Prostate gland (tissue), 2 donors: Measurements from ENCODE around the gene PIP5K1B.

Experiments
- POLR2A ChIP-seq: fragments of 450-650 bp; IDR thresholded peaks from one replicate; pipeline ENCODE4 v1.6.1; 2016; ENCODE audit warnings: antibody characterized with exemption, mild to moderate bottlenecking
- TF ChIP-seq, protein P1 (sequence below), 4 experiments: fragments of 200-600 bp in 2 of 4; fragments of 450-650 bp in 2 of 4; sonication (generic) in 2 of 4; IDR thresholded peaks; 1 replicate in 3 of 4; 2 replicates in 1 of 4; pipeline ENCODE4 v1.5.1; 2016 to 2019; ENCODE audit warnings: antibody characterized with exemption in 4 of 4, mild to moderate bottlenecking in 2 of 4, moderate library complexity in 2 of 4

DNA sequence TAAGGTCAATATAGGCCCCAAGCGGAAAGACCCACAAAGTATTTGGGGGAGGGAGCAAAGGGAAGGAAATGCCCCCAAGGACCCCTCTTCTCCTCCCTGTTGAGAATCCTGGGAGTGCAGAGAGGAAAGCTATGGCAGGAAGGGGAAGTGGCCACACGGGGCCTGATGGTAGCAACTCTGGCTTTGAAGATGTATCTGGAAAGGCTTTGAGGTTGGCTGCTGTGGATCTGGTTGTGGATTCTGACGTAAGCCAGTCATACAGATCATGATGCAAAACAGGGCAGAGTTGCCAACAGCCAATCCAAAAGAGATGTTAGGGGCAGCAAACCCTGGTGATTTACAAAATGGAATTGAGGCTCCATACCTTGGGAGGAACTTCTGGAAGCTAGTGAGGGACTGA is 200.1 kb downstream of the PIP5K1B start:
- TF ChIP-seq, protein P1, sequence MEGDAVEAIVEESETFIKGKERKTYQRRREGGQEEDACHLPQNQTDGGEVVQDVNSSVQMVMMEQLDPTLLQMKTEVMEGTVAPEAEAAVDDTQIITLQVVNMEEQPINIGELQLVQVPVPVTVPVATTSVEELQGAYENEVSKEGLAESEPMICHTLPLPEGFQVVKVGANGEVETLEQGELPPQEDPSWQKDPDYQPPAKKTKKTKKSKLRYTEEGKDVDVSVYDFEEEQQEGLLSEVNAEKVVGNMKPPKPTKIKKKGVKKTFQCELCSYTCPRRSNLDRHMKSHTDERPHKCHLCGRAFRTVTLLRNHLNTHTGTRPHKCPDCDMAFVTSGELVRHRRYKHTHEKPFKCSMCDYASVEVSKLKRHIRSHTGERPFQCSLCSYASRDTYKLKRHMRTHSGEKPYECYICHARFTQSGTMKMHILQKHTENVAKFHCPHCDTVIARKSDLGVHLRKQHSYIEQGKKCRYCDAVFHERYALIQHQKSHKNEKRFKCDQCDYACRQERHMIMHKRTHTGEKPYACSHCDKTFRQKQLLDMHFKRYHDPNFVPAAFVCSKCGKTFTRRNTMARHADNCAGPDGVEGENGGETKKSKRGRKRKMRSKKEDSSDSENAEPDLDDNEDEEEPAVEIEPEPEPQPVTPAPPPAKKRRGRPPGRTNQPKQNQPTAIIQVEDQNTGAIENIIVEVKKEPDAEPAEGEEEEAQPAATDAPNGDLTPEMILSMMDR (IDR thresholded peaks at IDR 0.05) = no peak
- TF ChIP-seq POLR2A = no peak
